Stomach smooth muscle (tissue), 2 donors: ENCODE data around the gene SLC25A42.
"Not testable (repeated sequence)": the region's sequence is repeated elsewhere in the genome, so short reads cannot be mapped to it uniquely, and the experiment has no call there.

Experiments
- H3K27ac ChIP-seq: one replicate; pipeline ENCODE4 v1.7.0; 2013; ENCODE audit warnings: mild to moderate bottlenecking, low read length, inconsistent platforms
- H3K27me3 ChIP-seq, 2 donors: one replicate each; pipeline ENCODE4 v1.7.0; 2013; ENCODE audit warnings: low read length in 2 of 2; ENCODE audit not compliant: insufficient read depth in 2 of 2, control insufficient read depth in 1 of 2
- H3K36me3 ChIP-seq, 2 donors: one replicate each; pipeline ENCODE4 v1.7.0; 2013; ENCODE audit warnings: low read length in 2 of 2; ENCODE audit not compliant: control insufficient read depth in 2 of 2, insufficient read depth in 2 of 2
- H3K4me1 ChIP-seq: one replicate; pipeline ENCODE4 v1.7.0; 2013; ENCODE audit warnings: low read length; ENCODE audit not compliant: control insufficient read depth, insufficient read depth
- H3K4me3 ChIP-seq, 2 donors: one replicate each; pipeline ENCODE4 v1.7.0; 2013; ENCODE audit warnings: low read length in 2 of 2
- H3K9ac ChIP-seq, 2 donors: one replicate each; pipeline ENCODE4 v1.7.0; 2013; ENCODE audit warnings: low read length in 2 of 2, mild to moderate bottlenecking in 1 of 2
- H3K9me3 ChIP-seq, 2 donors: one replicate each; pipeline ENCODE4 v1.7.0; 2013; ENCODE audit warnings: low read length in 2 of 2; ENCODE audit not compliant: control insufficient read depth in 2 of 2
- donor health status: healthy.
- donor health status: Pancreatic carcinoma.

Gene SLC25A42

GRCh38 chr19:19087676-19088075, 23.9 kb downstream of the SLC25A42 start:
- Histone ChIP-seq H3K36me3 (peaks cover 0 to 2% of the 10 kb centered on the region in 2 donors), H3K27ac (no peak overlapping the region), H3K9me3 (no peaks in the 10 kb centered on the region), H3K4me1 (no peaks in the 10 kb centered on the region), H3K27me3 (no peaks in the 10 kb centered on the region), H3K9ac (no peak overlapping the region), H3K4me3 (no peak overlapping the region)

- H3K9ac ChIP-seq = no peak overlapping the region
- H3K27me3 ChIP-seq = no peaks in the 10 kb centered on the region
- no peak overlapping the region for H3K27ac ChIP-seq
- peaks cover 6 to 7% of the 10 kb centered on the region in 2 donors for H3K36me3 ChIP-seq
- H3K4me3 ChIP-seq = no peak overlapping the region
- no peaks in the 10 kb centered on the region for H3K9me3 ChIP-seq
- no peaks in the 10 kb centered on the region for H3K4me1 ChIP-seq
Observed at GRCh38 chr19:19094513-19094912, 30.7 kb downstream of the SLC25A42 start.

GRCh38 chr19:19095691-19096090, 31.9 kb downstream of the SLC25A42 start:
- Histone ChIP-seq H3K4me1 (no peaks in the 10 kb centered on the region), H3K27ac (no peak overlapping the region), H3K9me3 (no peaks in the 10 kb centered on the region)

GRCh38 chr19:19096641-19097627, 33.1 kb downstream of the SLC25A42 start:
- Histone ChIP-seq H3K27ac (no peak overlapping the region), H3K9me3 (no peaks in the 10 kb centered on the region), H3K36me3 (peaks cover 7 to 13% of the 10 kb centered on the region in 2 donors), H3K4me1 (no peaks in the 10 kb centered on the region), H3K27me3 (no peaks in the 10 kb centered on the region), H3K4me3 (no peak overlapping the region), H3K9ac (no peak overlapping the region)

More at GRCh38 chr19:19095691-19096090, 31.9 kb downstream of the SLC25A42 start:
- Histone ChIP-seq H3K9ac (no peak overlapping the region), H3K36me3 (peaks cover 7 to 8% of the 10 kb centered on the region in 2 donors), H3K4me3 (no peak overlapping the region), H3K27me3 (no peaks in the 10 kb centered on the region)

GRCh38 chr19:19098084-19098702, 34.4 kb downstream of the SLC25A42 start:
- Histone ChIP-seq H3K4me1 (no peaks in the 10 kb centered on the region), H3K27ac (no peak overlapping the region), H3K27me3 (no peaks in the 10 kb centered on the region), H3K4me3 (no peak overlapping the region), H3K36me3 (peaks cover 7 to 13% of the 10 kb centered on the region in 2 donors), H3K9ac (no peak overlapping the region), H3K9me3 (no peaks in the 10 kb centered on the region)

- H3K27ac ChIP-seq = no peak overlapping the region
- H3K27me3 ChIP-seq = no peaks in the 10 kb centered on the region
- no peak overlapping the region for H3K9ac ChIP-seq
- H3K9me3 ChIP-seq = no peaks in the 10 kb centered on the region
- H3K36me3 ChIP-seq = peaks cover 7 to 13% of the 10 kb centered on the region in 2 donors
- no peak overlapping the region for H3K4me3 ChIP-seq
- H3K4me1 ChIP-seq = no peaks in the 10 kb centered on the region
Observed at GRCh38 chr19:19098703-19099632, 35.2 kb downstream of the SLC25A42 start.

GRCh38 chr19:19101540-19101939, 37.7 kb downstream of the SLC25A42 start:
- no peak overlapping the region for H3K27ac ChIP-seq
- no peak overlapping the region for H3K9ac ChIP-seq
- H3K4me1 ChIP-seq = peaks cover 2% of the 10 kb centered on the region
- no peaks in the 10 kb centered on the region for H3K27me3 ChIP-seq
- no peaks in the 10 kb centered on the region for H3K9me3 ChIP-seq
- H3K4me3 ChIP-seq = no peak overlapping the region
- peaks cover 7 to 13% of the 10 kb centered on the region in 2 donors for H3K36me3 ChIP-seq

- H3K27me3 ChIP-seq, H3K4me1 ChIP-seq, H3K9ac ChIP-seq, H3K4me3 ChIP-seq, H3K9me3 ChIP-seq, H3K27ac ChIP-seq: not testable (repeated sequence)
- H3K36me3 ChIP-seq = peaks cover 2 to 10% of the 10 kb centered on the region in 2 donors
Observed at GRCh38 chr19:19102566-19102965, 38.8 kb downstream of the SLC25A42 start.

- peaks cover 0 to 12% of the 10 kb centered on the region in 2 donors for H3K36me3 ChIP-seq
- H3K9me3 ChIP-seq = no peaks in the 10 kb centered on the region
- no peak overlapping the region for H3K27ac ChIP-seq
- no peaks in the 10 kb centered on the region for H3K27me3 ChIP-seq
- H3K4me1 ChIP-seq = peaks cover 2% of the 10 kb centered on the region
- no peak overlapping the region for H3K9ac ChIP-seq
- no peak overlapping the region for H3K4me3 ChIP-seq
Observed at GRCh38 chr19:19103167-19103566, 39.4 kb downstream of the SLC25A42 start.

- Histone ChIP-seq H3K27me3 (peaks cover 0 to 1% of the 10 kb centered on the region in 2 donors), H3K36me3 (peaks cover 0 to 9% of the 10 kb centered on the region in 2 donors), H3K4me1 (peaks cover 6% of the 10 kb centered on the region), H3K9me3 (no peaks in the 10 kb centered on the region), H3K27ac (no peak overlapping the region), H3K9ac (no peak overlapping the region), H3K4me3 (peak overlapping the region in 1 of 2 donors; percentile 57)
Observed at GRCh38 chr19:19105365-19106055, 41.7 kb downstream of the SLC25A42 start.
